T-helper 17 cell (primary cell): ENCODE data around the gene CASP2. TPM values are rescaled to one million over a fixed set of nuclear protein-coding genes. Genes with fewer than 3 reads are reported as not detected.
"Not testable (repeated sequence)": the region's sequence is repeated elsewhere in the genome, so short reads cannot be mapped to it uniquely, and the experiment has no call there.

Source experiments
- ATAC-seq: fragments of 150-1000 bp; cut with Tn5 transposase; 2 replicates; pipeline ENCODE4 v1.10.0; 2021; ENCODE audit warnings: mild to moderate bottlenecking, moderate library complexity
- DNase-seq, 3 donors: peaks; one replicate each; pipeline versions ENCODE4 v3.0.0 to v3.0.0-alpha.2; 2020 to 2021
- H3K9me3 ChIP-seq: one replicate; pipeline ENCODE4 v1.7.0; 2013; ENCODE audit warnings: low read length, mild to moderate bottlenecking; ENCODE audit not compliant: control insufficient read depth, poor library complexity, severe bottlenecking
- H3K27ac Mint-ChIP-seq: one replicate; pipeline ENCODE4 v1.8.0; 2022; ENCODE audit warnings: mild to moderate bottlenecking, moderate library complexity, mixed read lengths
- H3K27me3 Mint-ChIP-seq: one replicate; pipeline ENCODE4 v1.8.0; 2022; ENCODE audit warnings: mixed read lengths
- H3K36me3 Mint-ChIP-seq: one replicate; pipeline ENCODE4 v1.8.0; 2022; ENCODE audit warnings: low read depth, mixed read lengths
- H3K4me1 Mint-ChIP-seq: one replicate; pipeline ENCODE4 v1.8.0; 2022; ENCODE audit warnings: mild to moderate bottlenecking, mixed read lengths
- H3K4me3 Mint-ChIP-seq: one replicate; pipeline ENCODE4 v1.8.0; 2022; ENCODE audit warnings: mild to moderate bottlenecking, moderate library complexity, mixed read lengths
- total RNA-seq, 4 donors: library from RNA in 2 of 4; stranded (reverse) in 2 of 4; gene quantifications; one replicate each; pipeline ENCODE4 v1.2.3 and lab custom pipeline; 2022 to 2026

Gene CASP2
- total RNA-seq, 2 donors from 2014 or later: 49.3 to 52.5 TPM

GRCh38 chr7:143289421-143289820 lies 1.3 kb downstream of the CASP2 start:
- peak overlapping the region; percentile 49 for H3K27ac Mint-ChIP-seq
- ATAC-seq (no peak), DNase-seq (no peak)
- H3K4me1 Mint-ChIP-seq: peaks cover 44% of the 10 kb centered on the region
- H3K27me3 Mint-ChIP-seq: no peaks in the 10 kb centered on the region
- H3K9me3 ChIP-seq: no peaks in the 10 kb centered on the region
- peaks cover 5% of the 10 kb centered on the region for H3K36me3 Mint-ChIP-seq
- H3K4me3 Mint-ChIP-seq: peak overlapping the region; percentile 96

DNA sequence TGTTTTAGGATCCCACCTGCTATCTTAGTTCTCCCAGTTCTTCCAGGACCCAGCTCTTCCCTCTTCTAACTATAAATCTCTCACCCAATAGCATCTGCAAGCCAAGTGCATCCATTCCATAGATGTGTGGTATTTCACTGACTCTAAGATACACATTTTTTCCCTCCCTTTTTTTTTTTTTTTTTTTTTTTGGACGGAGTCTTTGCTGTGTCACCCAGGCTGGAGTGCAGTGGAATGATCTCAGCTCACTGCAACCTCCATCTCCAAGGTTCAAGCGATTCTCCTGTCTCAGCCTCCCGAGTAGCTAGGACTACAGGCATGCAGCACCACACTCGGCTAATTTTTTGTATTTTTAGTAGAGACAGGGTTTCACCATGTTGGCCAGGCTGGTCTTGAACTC lies 1.7 kb downstream of the CASP2 start:
- not testable (repeated sequence) for DNase-seq, ATAC-seq, H3K9me3 ChIP-seq, H3K27me3 Mint-ChIP-seq, H3K36me3 Mint-ChIP-seq
- Mint-ChIP-seq H3K27ac (peak overlapping the region; percentile 49), H3K4me3 (peak overlapping the region; percentile 96), H3K4me1 (peaks cover 43% of the 10 kb centered on the region)

DNA sequence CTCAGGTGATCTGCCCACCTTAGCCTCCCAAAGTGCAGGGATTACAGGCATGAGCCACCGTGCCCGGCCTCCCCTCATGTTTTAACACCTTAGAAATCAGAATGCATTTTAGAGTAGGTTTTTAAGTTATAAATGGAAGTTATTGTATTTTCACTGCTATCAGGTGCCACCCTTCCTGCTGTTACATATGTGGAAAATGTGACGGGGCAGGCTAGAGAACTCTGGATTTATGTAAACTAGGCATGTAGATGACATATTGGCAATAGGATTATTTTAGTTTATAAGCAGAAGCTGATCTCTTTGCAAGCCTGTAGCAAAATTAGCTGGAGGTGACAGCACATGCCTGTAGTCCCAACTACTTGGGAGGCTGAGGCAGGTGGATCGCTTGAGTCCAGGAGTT lies 2.1 kb downstream of the CASP2 start:
- Mint-ChIP-seq H3K4me3 (peak overlapping the region; percentile 96), H3K27me3 (no peaks in the 10 kb centered on the region), H3K27ac (peak overlapping the region; percentile 49), H3K36me3 (peaks cover 5% of the 10 kb centered on the region), H3K4me1 (peaks cover 43% of the 10 kb centered on the region)
- DNase-seq (no peak), ATAC-seq (no peak)
- no peaks in the 10 kb centered on the region for H3K9me3 ChIP-seq

DNA sequence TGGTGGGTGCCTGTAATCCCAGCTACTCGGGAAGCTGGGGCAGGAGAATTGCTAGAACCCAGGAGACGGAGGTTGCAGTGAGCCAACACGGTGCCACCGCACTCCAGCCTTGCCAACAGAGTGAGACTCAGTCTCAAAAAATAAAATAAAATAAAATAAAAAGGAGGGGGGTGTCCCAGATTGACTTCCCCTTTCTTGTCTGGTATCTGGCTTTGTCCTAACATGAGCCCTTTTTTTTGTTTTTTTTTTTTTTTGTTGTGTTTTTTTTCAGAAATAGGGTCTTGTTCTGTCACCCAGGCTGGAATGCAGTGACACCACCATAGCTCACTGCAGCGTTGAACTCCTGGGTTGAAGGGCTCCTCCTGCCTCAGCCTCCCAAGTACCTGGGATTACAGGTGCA lies 4.7 kb downstream of the CASP2 start:
- no peaks in the 10 kb centered on the region for H3K27me3 Mint-ChIP-seq
- DNase-seq: no peak
- no peak for ATAC-seq
- no peaks in the 10 kb centered on the region for H3K9me3 ChIP-seq
- H3K36me3 Mint-ChIP-seq: peaks cover 11% of the 10 kb centered on the region
- peaks cover 51% of the 10 kb centered on the region for H3K4me1 Mint-ChIP-seq
- H3K27ac Mint-ChIP-seq: no peak overlapping the region
- H3K4me3 Mint-ChIP-seq: no peak overlapping the region

- H3K27ac Mint-ChIP-seq: peak overlapping the region; percentile 76
- H3K4me3 Mint-ChIP-seq: no peak overlapping the region
- H3K4me1 Mint-ChIP-seq: peaks cover 49% of the 10 kb centered on the region
Observed at GRCh38 chr7:143295870-143296269, 7.7 kb downstream of the CASP2 start.

DNA sequence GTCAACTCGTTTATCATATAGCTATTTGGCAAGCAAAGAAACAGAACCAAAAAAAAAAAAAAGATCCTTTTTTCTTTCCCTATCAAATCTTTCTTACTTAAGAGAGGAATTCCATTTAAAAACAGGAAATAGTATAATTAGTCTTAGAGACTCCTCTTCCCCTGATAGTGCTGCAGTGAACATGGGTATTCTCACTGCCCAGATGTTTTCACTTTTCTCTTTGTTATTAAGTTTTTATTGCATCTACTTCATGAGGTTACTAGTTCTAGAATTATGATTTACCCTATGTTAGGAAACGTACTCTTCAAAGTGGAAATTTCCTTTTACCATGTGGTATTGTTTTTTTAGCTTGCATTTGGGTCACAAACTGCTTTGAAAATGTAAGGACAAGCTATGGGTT lies 8.5 kb downstream of the CASP2 start:
- H3K4me1 Mint-ChIP-seq: peaks cover 45% of the 10 kb centered on the region
- no peaks in the 10 kb centered on the region for H3K27me3 Mint-ChIP-seq
- H3K27ac Mint-ChIP-seq: peak overlapping the region; percentile 76
- peaks cover 13% of the 10 kb centered on the region for H3K36me3 Mint-ChIP-seq
- ATAC-seq (no peak), DNase-seq (no peak)
- no peak overlapping the region for H3K4me3 Mint-ChIP-seq
- no peaks in the 10 kb centered on the region for H3K9me3 ChIP-seq

More at GRCh38 chr7:143295870-143296269, 7.7 kb downstream of the CASP2 start:
- DNase-seq (no peak), ATAC-seq (no peak)
- H3K9me3 ChIP-seq: no peaks in the 10 kb centered on the region
- Mint-ChIP-seq H3K27me3 (no peaks in the 10 kb centered on the region), H3K36me3 (peaks cover 15% of the 10 kb centered on the region)

DNA sequence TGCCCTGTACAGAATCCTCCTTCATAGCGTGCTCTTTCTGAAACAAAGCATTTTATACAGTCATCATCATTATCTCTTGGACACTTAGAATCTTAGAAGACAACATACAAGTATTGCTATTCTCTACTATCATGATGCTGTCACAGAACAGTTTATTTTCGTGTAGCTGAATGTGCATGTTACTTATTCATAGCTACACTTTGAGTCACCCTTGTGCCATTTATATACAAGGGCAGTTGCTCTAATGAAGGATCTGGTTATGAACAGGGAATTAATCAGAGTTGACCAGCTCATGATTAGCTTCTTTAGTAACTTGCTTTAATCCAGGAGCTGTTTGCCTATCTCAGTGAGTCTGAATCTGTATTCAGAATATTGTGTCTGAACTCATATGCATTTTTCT lies 11.2 kb downstream of the CASP2 start:
- no peaks in the 10 kb centered on the region for H3K27me3 Mint-ChIP-seq
- H3K27ac Mint-ChIP-seq: peak overlapping the region; percentile 78
- ATAC-seq (no peak), DNase-seq (no peak)
- H3K9me3 ChIP-seq: no peaks in the 10 kb centered on the region
- H3K4me3 Mint-ChIP-seq: no peak overlapping the region
- H3K4me1 Mint-ChIP-seq: peaks cover 39% of the 10 kb centered on the region
- H3K36me3 Mint-ChIP-seq: peaks cover 19% of the 10 kb centered on the region

DNA sequence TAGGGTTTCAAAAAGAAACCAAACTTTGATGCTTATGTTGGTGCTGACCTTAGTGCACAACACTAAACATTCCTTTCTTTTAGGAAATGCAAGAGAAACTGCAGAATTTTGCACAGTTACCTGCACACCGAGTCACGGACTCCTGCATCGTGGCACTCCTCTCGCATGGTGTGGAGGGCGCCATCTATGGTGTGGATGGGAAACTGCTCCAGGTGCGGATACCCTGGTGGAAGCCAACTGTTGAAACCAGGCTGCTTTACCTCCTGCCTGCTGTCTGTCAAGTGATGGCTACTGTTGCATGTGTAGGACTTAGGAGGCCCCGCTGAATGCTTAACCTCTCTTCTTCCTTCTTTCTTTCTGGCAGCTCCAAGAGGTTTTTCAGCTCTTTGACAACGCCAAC lies 11.7 kb downstream of the CASP2 start:
- peak overlapping the region; percentile 78 for H3K27ac Mint-ChIP-seq
- peaks cover 19% of the 10 kb centered on the region for H3K36me3 Mint-ChIP-seq
- DNase-seq: peak; percentile 22 to 65 (median 44)
- ATAC-seq: peak; percentile 99
- no peaks in the 10 kb centered on the region for H3K27me3 Mint-ChIP-seq
- peaks cover 42% of the 10 kb centered on the region for H3K4me1 Mint-ChIP-seq
- H3K9me3 ChIP-seq: no peaks in the 10 kb centered on the region
- no peak overlapping the region for H3K4me3 Mint-ChIP-seq

- Mint-ChIP-seq H3K27ac (peak overlapping the region; percentile 78), H3K27me3 (no peaks in the 10 kb centered on the region), H3K36me3 (peaks cover 21% of the 10 kb centered on the region), H3K4me3 (no peak overlapping the region), H3K4me1 (peaks cover 43% of the 10 kb centered on the region)
- H3K9me3 ChIP-seq: no peaks in the 10 kb centered on the region
- ATAC-seq (no peak), DNase-seq (no peak)
Observed at GRCh38 chr7:143300959-143301935, 13.1 kb downstream of the CASP2 start.

DNA sequence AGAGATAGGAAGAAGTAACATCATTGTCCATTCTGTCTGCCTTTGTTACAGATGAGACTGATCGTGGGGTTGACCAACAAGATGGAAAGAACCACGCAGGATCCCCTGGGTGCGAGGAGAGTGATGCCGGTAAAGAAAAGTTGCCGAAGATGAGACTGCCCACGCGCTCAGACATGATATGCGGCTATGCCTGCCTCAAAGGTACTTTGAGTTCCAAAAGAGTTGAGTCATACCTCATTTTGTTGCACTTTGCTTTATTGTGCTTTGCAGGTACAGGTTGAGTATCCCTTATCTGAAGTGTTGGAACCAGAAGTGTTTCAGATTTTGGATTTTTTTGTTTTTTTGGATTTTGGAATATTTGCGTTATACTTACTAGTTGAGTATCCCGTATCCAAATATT lies 15.6 kb downstream of the CASP2 start:
- Mint-ChIP-seq H3K4me3 (no peak overlapping the region), H3K27ac (no peak overlapping the region), H3K4me1 (peaks cover 44% of the 10 kb centered on the region), H3K27me3 (no peaks in the 10 kb centered on the region), H3K36me3 (peaks cover 26% of the 10 kb centered on the region)
- DNase-seq: no peak
- no peaks in the 10 kb centered on the region for H3K9me3 ChIP-seq
- no peak for ATAC-seq

GRCh38 chr7:143304938-143305337 lies 16.8 kb downstream of the CASP2 start:
- ATAC-seq (no peak), DNase-seq (no peak)
- Mint-ChIP-seq H3K4me3 (no peak overlapping the region), H3K27ac (peak overlapping the region; percentile 82), H3K27me3 (no peaks in the 10 kb centered on the region), H3K4me1 (peaks cover 37% of the 10 kb centered on the region), H3K36me3 (peaks cover 24% of the 10 kb centered on the region)
- no peaks in the 10 kb centered on the region for H3K9me3 ChIP-seq

GRCh38 chr7:143305423-143306070 lies 17.4 kb downstream of the CASP2 start:
- peak overlapping the region; percentile 82 for H3K27ac Mint-ChIP-seq
- ATAC-seq (peak; percentile 85), DNase-seq (peak; percentile 50 to 72 (median 52))
- H3K4me3 Mint-ChIP-seq: no peak overlapping the region
- H3K4me1 Mint-ChIP-seq: peaks cover 37% of the 10 kb centered on the region
- H3K9me3 ChIP-seq: no peaks in the 10 kb centered on the region
- peaks cover 21% of the 10 kb centered on the region for H3K36me3 Mint-ChIP-seq
- no peaks in the 10 kb centered on the region for H3K27me3 Mint-ChIP-seq

GRCh38 chr7:143308632-143309031 lies 20.5 kb downstream of the CASP2 start:
- Mint-ChIP-seq H3K4me1 (peaks cover 36% of the 10 kb centered on the region), H3K36me3 (peaks cover 14% of the 10 kb centered on the region), H3K27me3 (no peaks in the 10 kb centered on the region), H3K4me3 (peak overlapping the region; percentile 4), H3K27ac (peak overlapping the region; percentile 30)
- ATAC-seq (no peak), DNase-seq (no peak)
- no peaks in the 10 kb centered on the region for H3K9me3 ChIP-seq
